Neural cell (in vitro differentiated cells): ENCODE measurements around the gene PPP2R2B. TPM values are rescaled to one million over a fixed set of nuclear protein-coding genes. Genes with fewer than 3 reads are reported as not detected.

Source experiments
- H2AFZ ChIP-seq: fragments of 200-600, 300-800 bp; sonication (generic), shearing (Covaris generic); 2 replicates; pipeline ENCODE4 v1.6.0; 2014; ENCODE audit warnings: low read depth, mild to moderate bottlenecking, antibody characterized with exemption, low read length, moderate library complexity
- H3F3A ChIP-seq: fragments of 200-600 bp; shearing (Covaris generic); 2 replicates; pipeline ENCODE4 v1.6.1; 2016; ENCODE audit warnings: mild to moderate bottlenecking, moderate library complexity, mixed read lengths, antibody characterized with exemption, low read length; ENCODE audit not compliant: insufficient read depth, poor library complexity, severe bottlenecking
- H3K27ac ChIP-seq: fragments of 200-600, 300-800 bp; sonication (generic), shearing (Covaris generic); 2 replicates; pipeline ENCODE4 v1.5.1; 2014; ENCODE audit warnings: mild to moderate bottlenecking, low read length, moderate library complexity
- H3K27me3 ChIP-seq: fragments of 300-800, 200-600 bp; sonication (generic), shearing (Covaris generic); 2 replicates; pipeline ENCODE4 v1.6.0; 2014; ENCODE audit warnings: mild to moderate bottlenecking, low read depth, low read length, moderate library complexity; ENCODE audit not compliant: insufficient read depth
- H3K36me3 ChIP-seq: fragments of 300-800, 200-600 bp; sonication (generic), shearing (Covaris generic); 2 replicates; pipeline ENCODE4 v1.5.1; 2014; ENCODE audit warnings: mild to moderate bottlenecking, antibody characterized with exemption, low read length, moderate library complexity; ENCODE audit not compliant: insufficient read depth
- H3K4me2 ChIP-seq: fragments of 300-800, 200-600 bp; sonication (generic), shearing (Covaris generic); 2 replicates; pipeline ENCODE4 v1.6.0; 2014; ENCODE audit warnings: mild to moderate bottlenecking, low read length
- H3K4me3 ChIP-seq: fragments of 300-800, 200-600 bp; sonication (generic), shearing (Covaris generic); 2 replicates; pipeline ENCODE4 v1.5.1; 2014; ENCODE audit warnings: mild to moderate bottlenecking, low read length, moderate library complexity
- H3K79me2 ChIP-seq: fragments of 200-600 bp; shearing (Covaris generic); replicated peaks from 2 replicates; pipeline ENCODE4 v1.6.0; 2014; ENCODE audit warnings: mild to moderate bottlenecking, low read length, moderate library complexity; ENCODE audit not compliant: insufficient read depth
- H3K9ac ChIP-seq: fragments of 300-800, 200-600 bp; sonication (generic), shearing (Covaris generic); 2 replicates; pipeline ENCODE4 v1.6.1; 2016; ENCODE audit warnings: mild to moderate bottlenecking, low read length, mixed read lengths
- H3K9me2 ChIP-seq: fragments of 200-600 bp; shearing (Covaris generic); 2 replicates; pipeline ENCODE4 v1.6.1; 2016; ENCODE audit warnings: mild to moderate bottlenecking, low read length, mixed read lengths; ENCODE audit not compliant: insufficient read depth
- H3K9me3 ChIP-seq: fragments of 200-600, 300-800 bp; sonication (generic), shearing (Covaris generic); 2 replicates; pipeline ENCODE4 v1.6.1; 2016; ENCODE audit warnings: mild to moderate bottlenecking, mixed run types, low read length, moderate library complexity, mixed read lengths
- H4K20me1 ChIP-seq: fragments of 200-600 bp; shearing (Covaris generic); 2 replicates; pipeline ENCODE4 v1.6.1; 2016; ENCODE audit warnings: mild to moderate bottlenecking, mixed run types; ENCODE audit not compliant: insufficient read depth
- EP300 ChIP-seq: fragments of 450-650 bp; conservative IDR thresholded peaks from 2 replicates; pipeline ENCODE4 v1.6.1; 2014; ENCODE audit warnings: antibody characterized with exemption, mild to moderate bottlenecking, moderate library complexity; ENCODE audit not compliant: poor library complexity, severe bottlenecking
- EZH2 ChIP-seq: fragments of 200-600, 300-800 bp; shearing (Covaris generic), sonication (generic); IDR thresholded peaks from 2 replicates; pipeline ENCODE4 v1.6.1; 2014; ENCODE audit warnings: antibody characterized with exemption, low read length, borderline replicate concordance, mild to moderate bottlenecking; ENCODE audit not compliant: insufficient read depth, poor library complexity, severe bottlenecking
- MXI1 ChIP-seq: fragments of 450-650 bp; conservative IDR thresholded peaks from 2 replicates; pipeline ENCODE4 v1.6.1; 2014; ENCODE audit warnings: antibody characterized with exemption, mild to moderate bottlenecking; ENCODE audit not compliant: poor library complexity, severe bottlenecking
- POLR2AphosphoS5 ChIP-seq: IDR thresholded peaks from 2 replicates; pipeline ENCODE4 v1.6.1; 2012
- RAD21 ChIP-seq: fragments of 450-650 bp; conservative IDR thresholded peaks from 2 replicates; pipeline ENCODE4 v1.6.1; 2014; ENCODE audit warnings: antibody characterized with exemption, mild to moderate bottlenecking, moderate library complexity
- REST ChIP-seq: IDR thresholded peaks from 2 replicates; pipeline ENCODE4 v1.6.1; 2012; ENCODE audit warnings: borderline replicate concordance
- SMC3 ChIP-seq: fragments of 450-650 bp; conservative IDR thresholded peaks from 2 replicates; pipeline ENCODE4 v1.6.1; 2014; ENCODE audit warnings: antibody characterized with exemption, mild to moderate bottlenecking, moderate library complexity; ENCODE audit not compliant: poor library complexity
- TAF1 ChIP-seq: IDR thresholded peaks from 2 replicates; pipeline ENCODE4 v1.6.1; 2012; ENCODE audit warnings: low read depth
- polyA plus RNA-seq: library from polyadenylated mRNA; depleted of rRNA; stranded (reverse); fragments of >200 nt; gene quantifications from 2 replicates; pipeline ENCODE4 v1.2.3, GENCODE V29; 2014
- TF ChIP-seq, protein P1 (sequence below): fragments of 450-650 bp; IDR thresholded peaks from 2 replicates; pipeline ENCODE4 v1.5.1; 2014; ENCODE audit warnings: antibody characterized with exemption, mild to moderate bottlenecking, moderate library complexity; ENCODE audit not compliant: poor library complexity, severe bottlenecking

The PPP2R2B gene
- polyA plus RNA-seq, 1 donor from 2014 or later: 250 TPM

DNA sequence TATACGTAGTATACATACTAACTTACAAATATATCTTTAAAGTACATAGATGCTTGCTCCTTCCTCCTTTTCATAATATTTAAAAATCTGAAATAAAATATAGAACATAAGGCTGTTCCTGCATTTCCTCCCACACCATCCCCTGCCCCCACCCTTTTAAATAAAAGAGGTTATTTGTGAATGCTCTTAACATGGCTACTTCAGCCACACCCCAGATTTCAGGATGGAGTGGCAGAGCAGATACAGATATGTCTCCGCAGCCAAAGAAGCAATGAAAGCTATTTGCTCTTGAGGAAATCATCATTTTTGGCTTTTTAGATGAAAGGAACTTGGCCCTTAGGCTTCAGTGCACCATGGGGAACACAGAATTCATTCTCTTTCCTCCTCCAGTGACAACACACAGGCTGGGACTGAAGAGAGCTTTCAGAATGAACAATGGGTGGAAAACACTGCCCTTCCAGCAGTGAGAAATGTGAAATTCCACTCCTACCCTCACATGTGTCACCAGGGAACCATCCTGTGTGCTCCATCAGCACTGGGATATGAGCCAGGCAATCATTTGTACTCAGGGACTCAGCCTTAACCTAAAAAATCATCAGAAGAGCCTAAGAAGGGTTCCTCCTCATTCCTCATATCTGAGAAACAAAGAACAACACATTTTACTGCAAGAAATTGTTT, 134.3 kb downstream of the PPP2R2B start:
- Histone ChIP-seq H3K4me2 (no peak overlapping the region), H3K9me3 (no peaks in the 10 kb centered on the region), H3K4me3 (no peak overlapping the region), H3F3A (no peaks in the 10 kb centered on the region), H3K27me3 (no peaks in the 10 kb centered on the region), H3K9me2 (no peaks in the 10 kb centered on the region), H3K27ac (peak overlapping the region; percentile 28), H2AFZ (no peak overlapping the region), H3K36me3 (peaks cover 5% of the 10 kb centered on the region), H4K20me1 (no peaks in the 10 kb centered on the region), H3K79me2 (peaks cover 8% of the 10 kb centered on the region), H3K9ac (no peak overlapping the region)
- no peak for TF ChIP-seq SMC3
- TF ChIP-seq POLR2AphosphoS5: peak; percentile 9
- no peak for TF ChIP-seq EZH2
- TF ChIP-seq MXI1: no peak
- TF ChIP-seq REST: no peak
- TF ChIP-seq, protein P1, sequence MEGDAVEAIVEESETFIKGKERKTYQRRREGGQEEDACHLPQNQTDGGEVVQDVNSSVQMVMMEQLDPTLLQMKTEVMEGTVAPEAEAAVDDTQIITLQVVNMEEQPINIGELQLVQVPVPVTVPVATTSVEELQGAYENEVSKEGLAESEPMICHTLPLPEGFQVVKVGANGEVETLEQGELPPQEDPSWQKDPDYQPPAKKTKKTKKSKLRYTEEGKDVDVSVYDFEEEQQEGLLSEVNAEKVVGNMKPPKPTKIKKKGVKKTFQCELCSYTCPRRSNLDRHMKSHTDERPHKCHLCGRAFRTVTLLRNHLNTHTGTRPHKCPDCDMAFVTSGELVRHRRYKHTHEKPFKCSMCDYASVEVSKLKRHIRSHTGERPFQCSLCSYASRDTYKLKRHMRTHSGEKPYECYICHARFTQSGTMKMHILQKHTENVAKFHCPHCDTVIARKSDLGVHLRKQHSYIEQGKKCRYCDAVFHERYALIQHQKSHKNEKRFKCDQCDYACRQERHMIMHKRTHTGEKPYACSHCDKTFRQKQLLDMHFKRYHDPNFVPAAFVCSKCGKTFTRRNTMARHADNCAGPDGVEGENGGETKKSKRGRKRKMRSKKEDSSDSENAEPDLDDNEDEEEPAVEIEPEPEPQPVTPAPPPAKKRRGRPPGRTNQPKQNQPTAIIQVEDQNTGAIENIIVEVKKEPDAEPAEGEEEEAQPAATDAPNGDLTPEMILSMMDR: no peak
- TF ChIP-seq RAD21: no peak
- TF ChIP-seq TAF1: no peak

GRCh38 chr5:146734936-146735577, 143.5 kb downstream of the PPP2R2B start:
- H3F3A ChIP-seq: no peaks in the 10 kb centered on the region
- no peaks in the 10 kb centered on the region for H3K9me3 ChIP-seq
- peaks cover 10% of the 10 kb centered on the region for H3K79me2 ChIP-seq
- no peak overlapping the region for H3K27ac ChIP-seq
- no peak overlapping the region for H3K9ac ChIP-seq
- no peaks in the 10 kb centered on the region for H4K20me1 ChIP-seq
- no peak overlapping the region for H2AFZ ChIP-seq
- H3K27me3 ChIP-seq: no peaks in the 10 kb centered on the region
- no peak for TF ChIP-seq EZH2
- TF ChIP-seq REST: no peak
- no peak for TF ChIP-seq MXI1
- TF ChIP-seq EP300: no peak
- no peak for TF ChIP-seq POLR2AphosphoS5
- TF ChIP-seq SMC3: no peak
- TF ChIP-seq, protein P1: no peak
- no peak for TF ChIP-seq TAF1
- no peak for TF ChIP-seq RAD21
- H3K36me3 ChIP-seq: no peaks in the 10 kb centered on the region
- no peak overlapping the region for H3K4me3 ChIP-seq
- H3K4me2 ChIP-seq: no peak overlapping the region
- no peaks in the 10 kb centered on the region for H3K9me2 ChIP-seq
